ENCODE data around the gene MYO1A. TPM values are rescaled to one million over a fixed set of nuclear protein-coding genes. Genes with fewer than 3 reads are reported as not detected.

MYO1A gene
- total and polyA plus RNA-seq, 2 donors (not counting 1 experiment from before 2014, with no cell fraction given), result 0.55 to 1.3 TPM

- Histone ChIP-seq H3K4me1 (ENCODE audit: control insufficient read depth in 2 of 2, insufficient read depth in 2 of 2, low read length in 2 of 2) (peaks cover 27 to 49% of the 10 kb centered on the region in 2 donors), H3K9me3 (ENCODE audit: control extremely low read depth in 1 of 3, control insufficient read depth in 2 of 3, insufficient read depth in 1 of 3, low read length in 2 of 3) (no peaks in the 10 kb centered on the region), H4K20me1 (ENCODE audit: control insufficient read depth, insufficient read depth, low read length, poor library complexity, severe bottlenecking) (no peaks in the 10 kb centered on the region), H3K4me3 (ENCODE audit: control extremely low read depth in 1 of 5, extremely low read depth in 1 of 5, insufficient read depth in 1 of 5, low read depth in 2 of 5, low read length in 4 of 5) (peak overlapping the region; percentile 64 to 80 (median 68)), H2AFZ (ENCODE audit: insufficient read depth, low read depth, low read length, poor library complexity, severe bottlenecking) (peak overlapping the region; percentile 66), H3K27me3 (replicated peaks in 1 of 4; ENCODE audit: control extremely low read depth in 1 of 4, control insufficient read depth in 3 of 4, insufficient read depth in 4 of 4, low read length in 3 of 4) (no peaks in the 10 kb centered on the region), H3K27ac (ENCODE audit: low read length in 2 of 2) (peak overlapping the region; percentile 28 to 62), H3K79me2 (ENCODE audit: control insufficient read depth, insufficient read depth, low read length) (peaks cover 16% of the 10 kb centered on the region), H3K4me2 (replicated peaks; ENCODE audit: low read depth, low read length, poor library complexity, severe bottlenecking) (peak overlapping the region; percentile 95), H3K36me3 (replicated peaks in 1 of 2; ENCODE audit: control extremely low read depth in 1 of 2, control insufficient read depth in 1 of 2, extremely low read depth in 1 of 2, insufficient read depth in 2 of 2, low read length in 1 of 2) (peaks cover 0 to 9% of the 10 kb centered on the region in 2 experiments), H3K9ac (ENCODE audit: low read length) (peak overlapping the region; percentile 75)
- Mint-ChIP-seq H3K4me3 (peak overlapping the region; percentile 91), H3K27ac (peak overlapping the region; percentile 80), H3K27me3 (no peaks in the 10 kb centered on the region), H3K9me3 (ENCODE audit: insufficient read depth) (no peaks in the 10 kb centered on the region), H3K4me1 (peaks cover 64% of the 10 kb centered on the region)
- POLR2A ChIA-PET, result interaction anchor here (0.6 to 4.8 kb wide), 8 partner anchors 9 to 71 kb away, joined by 3 to 139 read pairs (median 9); partner anchors contain the start of genes NEMP1 and STAT6
- intact Hi-C loops (cut with micrococcal nuclease), result loop anchor here (5.0 to 10.0 kb wide), 3 partner anchors 433 to 665 kb away; partner anchors contain the start of genes BAZ2A, CDK4, DDIT3 and MARCHF9
- 2% methylated on average over 35 of the region's 45 CpGs for WGBS (ENCODE audit: insufficient coverage)
- ATAC-seq (ENCODE audit: low read depth) (no peak), DNase-seq (peak; percentile 66)
- CTCF ChIA-PET, result interaction anchor here (1.2 to 18.5 kb wide), 3 partner anchors 8 to 17 kb away, joined by 3 to 406 read pairs (median 246); partner anchors contain the start of genes NEMP1 and STAT6
- TF ChIP-seq CTCF (IDR thresholded peaks at IDR 0.05) (no peak), EZH2 (IDR thresholded peaks at IDR 0.05; ENCODE audit: borderline replicate concordance, insufficient read depth, low read depth, low read length, poor library complexity, severe bottlenecking) (no peak)
Measured at GRCh38 chr12:57089271-57090245, 39.6 kb upstream of the MYO1A start.

Measured in B cell (primary cell).